ENCODE measurements around the gene IPO11.

IPO11 gene

DNA sequence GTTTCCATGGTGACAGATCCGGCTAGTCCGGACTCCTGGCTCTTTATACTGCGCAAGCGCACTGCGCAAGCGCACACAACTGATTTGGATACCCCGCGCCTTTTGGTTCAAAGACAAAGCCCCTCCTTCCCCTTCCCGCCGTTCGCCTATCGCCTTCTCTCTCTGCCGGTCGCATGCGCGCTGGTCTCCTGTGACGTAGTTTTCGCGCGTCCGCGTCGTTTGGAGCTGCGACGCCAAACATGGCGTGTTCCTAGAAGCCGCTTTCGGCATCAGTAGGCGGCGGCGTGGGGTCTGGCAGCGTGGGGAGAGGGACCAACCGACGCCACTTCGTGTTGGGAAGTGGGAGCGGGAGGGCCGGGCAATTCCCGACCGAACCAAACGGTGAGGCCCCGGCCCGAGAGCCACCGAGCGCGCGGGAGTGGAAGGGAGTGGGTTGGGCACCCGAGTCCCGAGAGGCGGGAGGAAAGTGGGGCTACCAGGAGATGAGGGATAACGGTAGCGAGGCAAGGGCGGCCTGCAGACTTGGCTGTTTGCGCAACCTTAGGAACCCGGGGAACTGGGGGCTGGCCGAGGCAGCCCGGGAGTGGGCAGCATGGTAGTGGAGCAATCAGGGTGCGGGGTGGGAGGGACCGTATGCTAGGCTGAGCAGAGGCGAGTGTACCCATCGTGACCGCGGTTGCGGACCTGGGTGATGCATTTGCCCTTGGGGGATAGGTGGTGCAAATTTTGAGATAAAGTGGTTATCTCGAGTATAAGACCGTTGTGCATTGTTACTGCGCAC lies at the start of gene IPO11:
TSS of gene IPO11 (plus strand) at position 215 of the 781 bp plus-strand sequence. CDS start 24,517 bp downstream, outside the sequence.
- DNase-seq (ENCODE audit: low read depth, low spot score) = peak; percentile 97

GRCh38 chr5:62369039-62369438 lies 43.5 kb upstream of the IPO11 start:
- DNase-seq (ENCODE audit: low read depth, low spot score) = no peak

DNA sequence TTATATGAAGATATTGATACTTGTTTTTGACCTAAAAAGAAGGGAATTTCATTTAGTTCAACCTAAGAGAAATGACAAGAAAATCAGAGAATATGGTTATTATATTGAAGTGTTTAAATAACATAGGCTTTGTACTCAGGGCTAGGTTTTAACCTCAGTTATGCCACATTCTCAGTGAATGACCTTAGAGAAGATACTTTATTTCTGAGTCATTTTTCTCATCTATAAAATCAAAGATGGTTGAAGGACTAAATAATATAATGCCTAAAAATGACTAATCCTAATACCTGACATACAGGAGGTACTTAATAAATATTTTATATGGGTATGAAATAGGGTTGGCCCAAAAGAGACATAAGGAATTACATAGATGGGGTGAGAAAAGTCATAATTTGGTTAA lies 41.2 kb upstream of the IPO11 start:
- no peak for DNase-seq (ENCODE audit: low read depth, low spot score)

GRCh38 chr5:62372600-62372999 lies 40.0 kb upstream of the IPO11 start:
- no peak for DNase-seq (ENCODE audit: low read depth, low spot score)

GRCh38 chr5:62373382-62373781 lies 39.2 kb upstream of the IPO11 start:
- no peak for DNase-seq (ENCODE audit: low read depth, low spot score)

DNA sequence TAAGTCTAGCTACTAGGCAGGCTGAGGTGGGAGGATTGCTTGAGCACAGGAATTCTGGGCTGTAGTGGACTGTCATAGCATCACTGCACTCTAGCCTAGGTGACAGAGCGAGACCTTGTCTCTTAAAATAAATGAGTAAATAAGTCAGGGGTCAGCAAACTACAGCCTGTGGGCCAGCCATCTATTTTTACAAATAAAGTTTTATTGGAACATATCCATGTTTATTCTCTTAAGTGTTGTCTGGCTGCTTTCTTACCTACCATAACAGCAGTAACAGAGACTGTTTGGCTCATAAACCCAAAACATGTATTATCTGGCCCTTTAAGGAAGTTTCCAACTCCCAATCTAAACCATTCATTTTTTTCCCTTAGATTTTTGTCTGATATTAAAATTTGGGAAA lies 38.5 kb upstream of the IPO11 start:
- no peak for DNase-seq (ENCODE audit: low read depth, low spot score)

DNA sequence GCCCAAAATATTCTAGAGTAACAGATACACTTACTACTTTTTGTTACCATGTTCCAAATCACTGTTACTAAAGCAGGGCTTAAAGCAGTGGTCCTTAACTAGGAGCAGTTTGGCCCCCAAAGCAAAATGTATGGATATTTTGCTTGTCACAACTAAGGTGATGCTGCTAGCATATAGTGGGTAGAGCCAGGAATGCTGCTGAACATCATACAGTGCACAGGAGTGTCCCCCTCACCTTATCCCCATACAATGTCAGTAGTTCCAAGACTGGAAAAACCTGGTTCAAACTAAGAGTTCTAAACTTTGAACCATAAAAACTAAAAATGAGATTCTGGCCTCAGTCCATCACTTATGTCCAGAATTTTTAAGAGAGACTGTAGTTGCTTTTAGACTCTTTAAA lies 36.9 kb upstream of the IPO11 start:
- DNase-seq (ENCODE audit: low read depth, low spot score) = no peak

- DNase-seq (ENCODE audit: low read depth, low spot score) = no peak
Measured at GRCh38 chr5:62376064-62376463, 36.5 kb upstream of the IPO11 start.

GRCh38 chr5:62385131-62385530 lies 27.4 kb upstream of the IPO11 start:
- no peak for DNase-seq (ENCODE audit: low read depth, low spot score)

DNA sequence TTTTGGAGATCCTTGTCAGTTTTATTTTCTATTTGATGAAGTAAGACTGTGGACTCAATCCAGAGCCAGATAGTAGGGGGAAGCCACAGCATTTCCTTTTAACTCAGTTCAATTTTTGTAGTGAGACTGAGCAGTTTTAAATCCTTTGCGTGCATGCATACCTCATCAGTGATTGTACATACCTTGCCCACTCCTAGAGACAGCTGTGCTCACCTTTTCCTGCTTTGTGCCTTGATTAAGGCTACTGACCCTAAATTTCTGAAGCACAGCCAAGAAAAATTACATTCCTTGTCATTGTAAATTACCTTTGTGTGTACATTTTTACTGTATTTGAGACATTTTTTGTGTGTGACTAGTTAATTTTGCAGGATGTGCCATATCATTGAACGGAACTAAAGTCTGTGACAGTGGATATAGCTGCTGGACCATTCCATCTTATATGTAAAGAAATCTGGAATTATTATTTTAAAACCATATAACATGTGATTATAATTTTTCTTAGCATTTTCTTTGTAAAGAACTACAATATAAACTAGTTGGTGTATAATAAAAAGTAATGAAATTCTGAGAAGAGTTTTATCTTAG lies 26.7 kb upstream of the IPO11 start:
- DNase-seq (ENCODE audit: low read depth, low spot score) = no peak

- DNase-seq (ENCODE audit: low read depth, low spot score) = no peak
Measured at GRCh38 chr5:62386824-62387223, 25.7 kb upstream of the IPO11 start.

DNA sequence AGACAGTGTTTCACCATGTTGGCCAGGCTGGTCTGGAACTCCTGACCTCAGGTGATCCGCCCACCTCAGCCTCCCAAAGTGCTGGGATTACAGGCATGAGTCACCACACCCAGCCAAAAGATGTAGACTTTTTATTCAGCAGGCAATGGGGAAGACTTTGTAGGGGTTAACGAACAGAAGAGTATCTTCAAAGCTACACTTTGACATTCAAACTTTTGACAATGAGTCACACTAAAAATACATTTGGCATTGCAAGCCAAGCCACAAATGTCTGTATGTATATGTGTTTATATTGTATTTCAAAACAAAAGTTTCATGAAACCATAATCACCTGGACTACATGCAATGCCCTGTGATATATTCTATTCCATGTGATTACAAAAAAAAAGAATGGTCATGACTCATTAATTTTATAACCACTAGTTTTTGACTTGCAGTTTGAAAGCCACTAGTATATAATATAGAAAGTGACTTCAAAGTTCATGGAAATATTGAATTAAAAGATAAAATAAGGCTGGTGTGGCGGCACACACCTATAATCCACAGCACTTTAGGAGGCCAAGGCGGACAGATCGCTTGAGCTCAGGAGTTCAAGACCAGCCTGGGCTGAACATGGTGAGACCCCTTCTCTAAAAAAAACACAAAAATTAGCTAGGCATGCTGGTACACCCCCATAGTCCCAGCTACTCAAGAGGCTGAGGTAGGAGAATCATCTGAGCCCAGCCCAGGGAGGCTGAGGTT lies 17.2 kb upstream of the IPO11 start:
- no peak for DNase-seq (ENCODE audit: low read depth, low spot score)

DNA sequence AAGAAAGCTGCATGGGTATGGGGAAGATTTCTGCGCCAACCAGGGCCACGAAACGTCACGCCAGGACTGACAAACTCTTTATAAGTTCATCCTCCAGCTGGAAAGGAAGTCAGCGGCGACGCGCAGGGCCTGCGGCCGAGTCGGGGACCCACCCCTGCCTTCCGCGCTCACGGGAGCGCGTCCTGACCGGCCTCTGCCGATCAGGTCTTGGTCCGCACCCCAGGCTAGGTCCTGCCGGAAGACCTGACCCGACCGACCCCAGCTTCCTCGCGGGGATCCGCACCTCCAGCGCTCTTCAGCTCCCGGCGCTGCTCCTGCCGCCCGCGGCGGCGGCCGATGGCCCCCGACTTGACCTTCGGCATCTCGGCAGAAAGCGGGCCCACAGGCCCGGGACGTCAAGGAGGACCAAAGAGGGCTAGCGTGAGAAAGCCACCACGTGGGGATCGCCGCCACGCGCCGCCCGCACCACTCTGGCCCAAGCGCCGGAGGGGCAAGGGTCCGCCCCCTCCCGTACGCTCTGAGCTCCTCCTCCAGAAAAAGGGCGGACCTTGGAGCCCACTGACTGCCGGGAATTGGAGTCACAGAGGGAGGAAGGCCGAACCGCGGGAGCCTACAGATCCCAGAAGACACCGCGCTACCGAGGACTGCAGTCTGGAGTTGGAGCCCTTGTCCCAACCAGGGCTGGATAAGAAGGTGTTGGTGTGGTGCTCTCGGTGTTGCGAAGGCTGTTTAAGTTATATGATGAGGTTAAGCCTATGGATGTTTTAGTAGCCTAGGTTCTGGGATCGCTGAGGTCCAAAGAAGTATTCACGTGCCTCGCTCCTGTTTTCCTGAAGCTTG lies 8.9 kb upstream of the IPO11 start, which contains the start of gene DIMT1:
TSS of gene DIMT1 (minus strand) at position 495 of the 840 bp plus-strand sequence. CDS start at position 362, 133 bp downstream.
- peak; percentile 83 for DNase-seq (ENCODE audit: low read depth, low spot score)

- no peak for DNase-seq (ENCODE audit: low read depth, low spot score)
Measured at GRCh38 chr5:62413711-62414110, 1.1 kb downstream of the IPO11 start.

DNA sequence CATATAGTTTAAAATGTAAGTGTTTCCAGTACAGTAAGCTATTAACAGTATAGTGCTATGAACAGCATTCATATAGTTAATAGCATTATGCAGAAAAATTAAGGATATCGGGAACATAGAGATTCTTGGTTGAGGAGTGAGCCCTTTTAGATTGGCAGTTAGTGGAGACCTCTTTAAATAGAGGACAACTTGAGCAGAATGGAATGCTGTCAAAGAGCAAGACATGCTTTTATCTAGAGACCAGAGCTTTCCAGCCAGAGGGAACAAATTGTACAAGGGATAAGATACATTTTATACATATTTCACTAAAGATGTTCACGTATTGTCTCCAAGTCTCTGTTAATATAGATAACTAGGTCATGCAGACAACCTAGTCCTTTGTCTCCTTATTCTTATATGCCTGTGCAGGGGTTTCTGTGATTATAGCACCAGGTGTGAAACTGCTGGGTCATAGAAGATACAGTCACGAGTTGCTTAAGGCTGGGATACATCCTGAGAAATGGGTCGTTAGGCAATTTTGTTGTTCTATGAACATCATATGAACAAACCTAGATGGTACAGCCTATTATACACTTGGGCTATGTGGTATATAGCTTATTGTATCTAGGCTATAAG lies 6.0 kb downstream of the IPO11 start:
- DNase-seq (ENCODE audit: low read depth, low spot score) = no peak

- DNase-seq (ENCODE audit: low read depth, low spot score) = no peak
Measured at GRCh38 chr5:62419609-62420008, 7.0 kb downstream of the IPO11 start.

GRCh38 chr5:62421414-62421813 lies 8.9 kb downstream of the IPO11 start:
- no peak for DNase-seq (ENCODE audit: low read depth, low spot score)

- DNase-seq (ENCODE audit: low read depth, low spot score) = no peak
Measured at GRCh38 chr5:62424763-62425162, 12.2 kb downstream of the IPO11 start.

- DNase-seq (ENCODE audit: low read depth, low spot score) = no peak
Measured at GRCh38 chr5:62431735-62432620, 19.4 kb downstream of the IPO11 start.

- DNase-seq (ENCODE audit: low read depth, low spot score) = no peak
Measured at GRCh38 chr5:62432621-62433064, 20.1 kb downstream of the IPO11 start.

All from brain pericyte (primary cell).